Body of pancreas (tissue), 4 donors: ENCODE results near the gene RD3L.

Source experiments
- POLR2A ChIP-seq, 3 donors: fragments of 450-650 bp; IDR thresholded peaks; one replicate each; pipeline ENCODE4 v1.6.1; 2016; ENCODE audit warnings: antibody characterized with exemption in 3 of 3, mild to moderate bottlenecking in 2 of 3
- TF ChIP-seq, protein P1 (sequence below), 7 experiments: fragments of 450-650 bp in 4 of 7; fragments of 200-600 bp in 3 of 7; sonication (generic) in 3 of 7; IDR thresholded peaks; one replicate each; pipeline ENCODE4 v1.5.1; 2016 to 2019; ENCODE audit warnings: antibody characterized with exemption in 7 of 7

- TF ChIP-seq POLR2A (IDR thresholded peaks at IDR 0.05), result no peak
- TF ChIP-seq, protein P1, sequence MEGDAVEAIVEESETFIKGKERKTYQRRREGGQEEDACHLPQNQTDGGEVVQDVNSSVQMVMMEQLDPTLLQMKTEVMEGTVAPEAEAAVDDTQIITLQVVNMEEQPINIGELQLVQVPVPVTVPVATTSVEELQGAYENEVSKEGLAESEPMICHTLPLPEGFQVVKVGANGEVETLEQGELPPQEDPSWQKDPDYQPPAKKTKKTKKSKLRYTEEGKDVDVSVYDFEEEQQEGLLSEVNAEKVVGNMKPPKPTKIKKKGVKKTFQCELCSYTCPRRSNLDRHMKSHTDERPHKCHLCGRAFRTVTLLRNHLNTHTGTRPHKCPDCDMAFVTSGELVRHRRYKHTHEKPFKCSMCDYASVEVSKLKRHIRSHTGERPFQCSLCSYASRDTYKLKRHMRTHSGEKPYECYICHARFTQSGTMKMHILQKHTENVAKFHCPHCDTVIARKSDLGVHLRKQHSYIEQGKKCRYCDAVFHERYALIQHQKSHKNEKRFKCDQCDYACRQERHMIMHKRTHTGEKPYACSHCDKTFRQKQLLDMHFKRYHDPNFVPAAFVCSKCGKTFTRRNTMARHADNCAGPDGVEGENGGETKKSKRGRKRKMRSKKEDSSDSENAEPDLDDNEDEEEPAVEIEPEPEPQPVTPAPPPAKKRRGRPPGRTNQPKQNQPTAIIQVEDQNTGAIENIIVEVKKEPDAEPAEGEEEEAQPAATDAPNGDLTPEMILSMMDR (IDR thresholded peaks at IDR 0.05), result no peak
Measured at GRCh38 chr14:103948442-103948841, 6.1 kb upstream of the RD3L start.
